Upper lobe of left lung (tissue), 6 donors: ENCODE results near the gene ZMYND11. TPM values are rescaled to one million over a fixed set of nuclear protein-coding genes. Genes with fewer than 3 reads are reported as not detected.

ENCODE experiments used
- ATAC-seq, 2 donors: fragments of 200-7000 bp; cut with Tn5 transposase; one replicate each; pipeline ENCODE4 v1.9.1; 2022; ENCODE audit warnings: mild to moderate bottlenecking in 2 of 2, moderate library complexity in 2 of 2; ENCODE audit not compliant: low FRiP score in 2 of 2
- DNase-seq, 2 donors: peaks; one replicate each; pipeline ENCODE4 v3.0.0-alpha.2; 2019 to 2020
- H3K27ac ChIP-seq, 4 donors: fragments of 200-600 bp; sonication (generic); one replicate each; pipeline ENCODE4 v1.5.1; 2016 to 2019
- H3K27me3 ChIP-seq, 4 donors: fragments of 200-600 bp; sonication (generic); one replicate each; pipeline ENCODE4 v1.5.1; 2017 to 2019
- H3K36me3 ChIP-seq, 4 donors: fragments of 200-600 bp; sonication (generic); one replicate each; pipeline ENCODE4 v1.5.1; 2016 to 2019
- H3K4me1 ChIP-seq, 4 donors: fragments of 200-600 bp; sonication (generic); one replicate each; pipeline ENCODE4 v1.5.1; 2018 to 2019
- H3K4me3 ChIP-seq, 4 donors: fragments of 200-600 bp; sonication (generic); one replicate each; pipeline ENCODE4 v1.5.1; 2017 to 2019; ENCODE audit warnings: mild to moderate bottlenecking in 2 of 4, moderate library complexity in 1 of 4
- H3K9me3 ChIP-seq, 4 donors: fragments of 200-600 bp; sonication (generic); one replicate each; pipeline ENCODE4 v1.5.1; 2018 to 2019
- CTCF ChIP-seq, 6 experiments: fragments of 450-650 bp in 4 of 6; fragments of 200-600 bp in 2 of 6; sonication (generic) in 2 of 6; IDR thresholded peaks; one replicate each; pipeline ENCODE4 v1.5.1; 2016 to 2019; ENCODE audit warnings: antibody characterized with exemption in 6 of 6
- EP300 ChIP-seq, 4 donors: sonication (generic); formaldehyde crosslinking; IDR thresholded peaks; one replicate each; pipeline ENCODE4 v1.5.1; 2017; ENCODE audit warnings: antibody characterized with exemption in 4 of 4, control low read depth in 2 of 4
- POLR2A ChIP-seq, 4 donors: fragments of 450-650 bp; IDR thresholded peaks; one replicate each; pipeline ENCODE4 v1.5.1; 2016 to 2017; ENCODE audit warnings: antibody characterized with exemption in 4 of 4, mild to moderate bottlenecking in 2 of 4
- POLR2AphosphoS5 ChIP-seq, 2 donors: sonication (generic); formaldehyde crosslinking; IDR thresholded peaks; one replicate each; pipeline ENCODE4 v1.5.1; 2017; ENCODE audit warnings: antibody characterized with exemption in 2 of 2
- WGBS, 2 donors: methylation state at CpG; one replicate each; pipeline ENCODE4 v1.1.5; 2017 to 2018; 5-methylcytosine and 5-hydroxymethylcytosine counted together
- total RNA-seq, 6 donors: library from RNA; depleted of rRNA in 4 of 6; stranded (reverse); fragments of >200 nt in 4 of 6; gene quantifications; one replicate each; pipeline versions ENCODE4 v1.1.0 to v1.2.1, GENCODE V29; 2016 to 2021
- donor health status: DM: no; HTN: no; CAD: no; lungs with moderate emphysema.
- donor health status: DM: no; HTN: yes; CAD: no; lungs with severe emphysema.

ZMYND11 gene
- total RNA-seq, 6 donors from 2014 or later: 46.1 to 76.5 (median 63.4) TPM

- ATAC-seq (peak in 1 of 2 donors; percentile 11), DNase-seq (no peak)
- Histone ChIP-seq H3K4me1 (peaks cover 0 to 8% (median 0%) of the 10 kb centered on the region in 4 donors), H3K4me3 (no peak overlapping the region), H3K9me3 (no peaks in the 10 kb centered on the region), H3K27me3 (no peaks in the 10 kb centered on the region), H3K27ac (no peak overlapping the region), H3K36me3 (peaks cover 0 to 10% (median 3%) of the 10 kb centered on the region in 4 donors)
- TF ChIP-seq EP300 (IDR thresholded peaks at IDR 0.05): no peak
- TF ChIP-seq POLR2AphosphoS5 (IDR thresholded peaks at IDR 0.05): no peak
- TF ChIP-seq POLR2A (IDR thresholded peaks at IDR 0.05): no peak
- no peak for TF ChIP-seq CTCF (IDR thresholded peaks at IDR 0.05)
- 96 to 99% methylated on average over 11 of the region's 11 CpGs for WGBS, 2 donors
Observed at GRCh38 chr10:232878-233277, 97.6 kb downstream of the ZMYND11 start.

DNA sequence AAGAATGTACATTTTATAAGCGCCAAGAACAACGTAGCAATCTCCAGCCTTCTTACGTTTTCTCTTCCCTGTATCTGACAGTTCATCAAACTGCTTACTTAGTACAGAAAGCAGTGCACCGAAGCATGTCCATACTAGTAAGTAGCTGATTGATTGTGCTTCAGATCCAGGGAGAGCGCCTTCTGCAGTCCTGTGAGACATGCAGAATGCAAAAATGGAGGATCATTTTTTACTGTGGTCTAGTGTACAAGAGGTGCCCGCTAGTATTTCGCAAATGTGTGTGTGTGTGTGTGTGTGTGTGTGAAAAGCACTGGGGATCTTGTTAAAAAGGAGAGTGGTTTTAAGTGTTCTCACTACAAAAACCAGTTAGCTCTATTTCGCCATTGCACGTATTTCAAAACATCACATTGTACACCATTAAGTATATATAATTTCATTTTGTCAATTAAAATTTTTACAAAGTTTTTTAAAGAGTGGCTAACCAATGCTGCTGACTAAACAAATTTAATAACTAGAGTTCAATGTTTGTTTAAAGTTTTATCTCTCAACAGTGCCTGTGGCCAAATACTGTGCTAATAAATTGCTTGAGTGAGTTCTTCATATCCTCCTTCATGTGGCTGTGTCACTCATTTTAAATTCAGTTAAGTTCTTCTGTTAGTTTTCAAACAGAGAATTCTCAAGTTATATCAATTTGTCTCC, 99.6 kb downstream of the ZMYND11 start:
- WGBS, 2 donors: 73 to 79% methylated on average over 9 of the region's 9 CpGs
- no peaks in the 10 kb centered on the region for H3K27me3 ChIP-seq
- ATAC-seq: no peak
- no peak for TF ChIP-seq CTCF (IDR thresholded peaks at IDR 0.05)
- TF ChIP-seq EP300 (IDR thresholded peaks at IDR 0.05): no peak
- TF ChIP-seq POLR2AphosphoS5 (IDR thresholded peaks at IDR 0.05): no peak
- H3K36me3 ChIP-seq: peaks cover 0 to 23% (median 3%) of the 10 kb centered on the region in 4 donors
- H3K27ac ChIP-seq: no peak overlapping the region
- H3K4me3 ChIP-seq: no peak overlapping the region
- peaks cover 0 to 8% (median 0%) of the 10 kb centered on the region in 4 donors for H3K4me1 ChIP-seq
- DNase-seq: no peak
- no peaks in the 10 kb centered on the region for H3K9me3 ChIP-seq

- Histone ChIP-seq H3K9me3 (no peaks in the 10 kb centered on the region), H3K36me3 (peaks cover 4 to 31% (median 8%) of the 10 kb centered on the region in 4 donors), H3K27ac (no peak overlapping the region), H3K27me3 (no peaks in the 10 kb centered on the region), H3K4me3 (no peak overlapping the region), H3K4me1 (peaks cover 0 to 8% (median 0%) of the 10 kb centered on the region in 4 donors)
- no peak for TF ChIP-seq POLR2AphosphoS5 (IDR thresholded peaks at IDR 0.05)
- no peak for TF ChIP-seq CTCF (IDR thresholded peaks at IDR 0.05)
- TF ChIP-seq POLR2A (IDR thresholded peaks at IDR 0.05): no peak
- TF ChIP-seq EP300 (IDR thresholded peaks at IDR 0.05): no peak
- ATAC-seq (no peak), DNase-seq (no peak)
- 51 to 62% methylated on average over 3 of the region's 3 CpGs for WGBS, 2 donors
Observed at GRCh38 chr10:235915-236314, 100.7 kb downstream of the ZMYND11 start.

DNA sequence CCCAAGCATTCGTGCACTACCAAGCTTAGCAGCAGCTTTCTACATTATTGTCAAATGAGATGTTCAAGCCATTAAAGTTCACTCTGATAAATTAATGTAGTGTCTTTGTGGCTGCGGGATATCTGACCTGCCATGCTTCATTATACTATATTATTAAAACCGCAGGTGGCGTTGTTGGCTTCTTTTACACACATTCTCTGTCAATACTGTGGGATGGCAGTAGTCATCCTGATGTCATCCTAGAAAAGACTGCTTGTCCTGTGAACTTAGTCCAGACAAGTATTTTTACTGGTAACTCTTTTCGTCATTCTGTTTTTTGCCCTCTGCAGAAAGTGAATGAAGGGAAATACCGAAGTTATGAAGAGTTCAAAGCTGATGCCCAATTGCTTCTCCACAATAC, 103.9 kb downstream of the ZMYND11 start:
- peaks cover 13 to 63% (median 17%) of the 10 kb centered on the region in 4 donors for H3K36me3 ChIP-seq
- 98% methylated on average over 6 of the region's 6 CpGs for WGBS, 2 donors
- ATAC-seq (no peak), DNase-seq (no peak)
- TF ChIP-seq POLR2A (IDR thresholded peaks at IDR 0.05) (no peak), EP300 (IDR thresholded peaks at IDR 0.05) (no peak), POLR2AphosphoS5 (IDR thresholded peaks at IDR 0.05) (no peak), CTCF (IDR thresholded peaks at IDR 0.05) (no peak)
- no peak overlapping the region for H3K4me3 ChIP-seq
- H3K27me3 ChIP-seq: no peaks in the 10 kb centered on the region
- peaks cover 0 to 8% (median 0%) of the 10 kb centered on the region in 4 donors for H3K4me1 ChIP-seq
- no peaks in the 10 kb centered on the region for H3K9me3 ChIP-seq
- no peak overlapping the region for H3K27ac ChIP-seq

DNA sequence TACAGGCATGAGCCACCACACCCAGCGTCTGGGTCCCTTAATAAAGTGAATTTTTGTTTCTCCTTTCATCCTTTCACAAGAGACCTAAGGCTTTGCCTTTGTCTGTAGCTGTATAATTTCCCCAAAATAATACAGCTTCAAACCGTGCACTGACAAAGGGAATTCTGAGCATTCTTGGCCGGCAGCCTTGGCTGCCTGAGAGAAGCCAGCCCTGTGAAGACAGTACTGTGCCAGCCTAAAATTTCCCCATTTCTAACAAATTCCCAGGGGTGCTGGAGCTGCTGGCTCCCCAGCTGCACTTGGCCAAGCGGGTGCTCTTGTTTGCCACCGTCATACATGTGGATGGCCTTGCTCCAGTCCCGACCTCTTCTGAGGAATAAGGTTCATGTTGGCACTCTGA, 106.2 kb downstream of the ZMYND11 start:
- 85 to 89% methylated on average over 6 of the region's 6 CpGs for WGBS, 2 donors
- Histone ChIP-seq H3K27me3 (no peaks in the 10 kb centered on the region), H3K27ac (no peak overlapping the region), H3K9me3 (no peaks in the 10 kb centered on the region), H3K36me3 (peaks cover 13 to 80% (median 19%) of the 10 kb centered on the region in 4 donors), H3K4me1 (no peaks in the 10 kb centered on the region), H3K4me3 (no peak overlapping the region)
- no peak for ATAC-seq
- TF ChIP-seq CTCF (IDR thresholded peaks at IDR 0.05): no peak
- TF ChIP-seq POLR2A (IDR thresholded peaks at IDR 0.05): no peak
- TF ChIP-seq EP300 (IDR thresholded peaks at IDR 0.05): no peak
- no peak for TF ChIP-seq POLR2AphosphoS5 (IDR thresholded peaks at IDR 0.05)
- DNase-seq: no peak
